TTC549 (cell line): ENCODE results near the gene SPG7.

Experiments used
- FAIRE-seq: peaks from 2 replicates; lab custom pipeline; 2012; peaks lifted over from hg19 to GRCh38; lab: Jason Lieb, UNC

Gene SPG7

GRCh38 chr16:89517128-89517527, 8.9 kb downstream of the SPG7 start:
- FAIRE-seq, result no peak

- FAIRE-seq, result no peak
Observed at GRCh38 chr16:89519881-89520280, 11.7 kb downstream of the SPG7 start.

GRCh38 chr16:89522287-89522686, 14.1 kb downstream of the SPG7 start:
- no peak for FAIRE-seq

- FAIRE-seq, result no peak
Observed at GRCh38 chr16:89523680-89524344, 15.6 kb downstream of the SPG7 start.

DNA sequence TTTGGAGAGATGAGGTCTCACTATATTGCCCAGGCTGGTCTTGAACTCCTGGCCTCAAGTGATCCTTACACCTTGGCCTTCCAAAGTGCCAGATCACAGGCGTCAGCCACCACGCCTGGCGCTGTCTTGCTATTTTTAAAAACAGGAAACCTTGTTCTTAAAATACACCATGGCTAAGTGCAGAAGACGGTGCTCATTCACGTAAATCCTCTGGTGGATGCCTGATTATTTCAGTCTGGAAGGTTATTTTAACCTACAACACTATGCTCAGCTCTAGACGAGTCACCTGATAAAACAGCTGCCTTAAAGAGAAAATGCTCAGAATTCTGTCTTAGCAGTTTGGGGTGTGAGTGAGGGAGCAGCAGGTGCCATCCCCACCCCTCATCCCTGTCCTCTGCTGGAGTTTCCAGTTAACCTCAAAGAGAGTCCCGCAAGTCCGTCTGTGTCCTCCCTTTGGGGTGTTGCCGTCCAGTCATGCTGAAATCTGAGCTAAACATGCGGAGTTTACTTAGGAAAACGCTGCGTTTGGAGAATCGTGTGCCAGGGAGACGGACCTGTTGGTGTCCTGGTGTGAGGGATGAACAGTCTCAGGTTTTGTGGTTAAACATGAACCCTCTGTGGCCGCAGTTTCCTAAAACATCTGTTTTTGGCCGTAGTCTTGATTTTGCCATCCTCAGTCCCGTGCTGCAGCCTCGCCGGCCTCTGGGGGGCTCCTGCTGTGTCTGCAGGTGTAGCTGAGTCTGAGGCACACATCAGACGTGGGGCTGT, 17.1 kb downstream of the SPG7 start:
- no peak for FAIRE-seq

DNA sequence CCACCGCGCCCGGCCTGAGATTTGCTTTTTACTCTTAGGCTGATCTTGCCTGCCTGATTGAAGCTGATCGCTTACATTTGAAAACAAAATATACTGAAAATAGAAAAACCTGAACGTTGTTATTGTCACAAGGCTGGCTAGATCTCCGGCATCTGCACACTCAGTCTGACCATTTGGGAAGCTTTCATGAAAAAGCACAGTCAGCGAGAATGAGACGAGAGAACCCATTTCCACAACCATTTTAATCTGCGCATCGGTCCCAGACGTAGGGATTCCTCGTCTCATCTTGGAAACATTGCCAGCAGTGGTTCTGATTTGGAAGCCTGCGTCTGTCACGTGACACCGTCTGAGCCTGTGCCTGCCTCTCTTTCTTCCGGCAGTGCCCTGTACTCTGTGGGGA, 20.9 kb downstream of the SPG7 start:
- FAIRE-seq, result no peak

DNA sequence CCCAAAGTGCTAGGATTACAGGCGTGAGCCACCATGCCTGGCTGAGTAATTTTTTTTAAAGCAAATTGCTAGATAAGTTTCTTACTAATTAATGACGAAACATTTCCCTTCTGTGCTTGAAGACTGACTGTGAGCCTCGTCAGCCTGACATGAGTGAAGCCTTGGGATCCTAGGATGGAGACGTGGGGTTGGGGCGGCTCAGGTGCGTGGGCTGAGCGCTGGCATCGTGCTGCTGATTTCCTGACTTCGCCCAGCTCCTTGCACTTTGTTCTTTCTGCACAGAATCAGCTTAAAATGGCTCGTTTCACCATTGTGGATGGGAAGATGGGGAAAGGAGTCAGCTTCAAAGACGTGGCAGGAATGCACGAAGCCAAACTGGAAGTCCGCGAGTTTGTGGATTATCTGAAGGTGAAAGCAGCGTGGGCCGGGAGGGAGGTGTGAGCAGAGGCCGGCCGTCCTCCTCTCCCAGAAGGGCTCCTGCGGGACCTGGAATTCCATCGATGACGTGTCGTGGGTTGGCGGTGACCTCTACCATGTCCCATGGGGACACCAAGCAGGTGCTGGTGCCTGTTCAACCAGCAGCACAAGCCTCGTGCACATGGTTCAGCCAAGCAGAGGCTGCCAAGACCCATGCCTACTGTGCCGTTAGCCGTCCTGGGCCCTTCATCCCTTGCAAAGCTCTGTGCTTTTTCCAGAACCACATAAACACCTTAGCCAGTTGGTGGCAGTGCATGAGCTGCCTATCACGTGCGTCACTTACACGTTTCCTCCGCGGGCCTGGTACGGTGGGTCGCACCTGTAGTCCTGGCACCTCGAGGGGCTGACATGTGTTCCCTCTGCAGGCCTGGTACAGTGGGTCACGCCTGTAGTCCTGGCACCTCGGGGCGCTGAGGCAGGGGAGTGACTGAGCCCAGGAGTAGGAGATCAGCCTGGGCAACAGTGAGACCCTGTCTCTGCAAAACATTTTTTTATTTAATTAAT, 22.5 kb downstream of the SPG7 start:
- FAIRE-seq, result no peak

GRCh38 chr16:89531821-89532526, 23.8 kb downstream of the SPG7 start:
- no peak for FAIRE-seq

DNA sequence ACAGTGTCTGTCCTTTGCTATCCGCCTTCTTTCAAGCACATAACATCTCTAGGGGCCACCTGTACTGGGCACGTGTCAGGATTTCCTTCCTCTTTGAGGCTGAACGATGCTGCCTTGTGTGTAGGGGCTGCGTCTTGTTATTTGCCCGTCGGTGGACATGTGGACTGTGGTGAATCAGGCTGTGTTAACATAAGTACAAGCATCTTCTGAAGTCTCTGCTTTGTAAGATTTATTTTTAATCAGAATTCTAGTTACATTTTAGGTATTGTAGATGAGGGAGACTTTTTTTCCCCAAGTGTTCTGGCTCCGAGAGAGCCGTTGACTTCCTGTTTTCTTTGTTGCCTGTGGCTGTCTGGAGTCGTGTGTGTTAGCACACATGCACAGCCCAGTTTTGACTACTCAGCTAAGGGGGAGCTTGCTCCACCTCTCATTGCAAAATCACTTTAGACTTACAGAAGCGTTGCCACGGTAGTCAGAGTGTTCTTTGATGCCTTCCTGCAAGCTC, 26.1 kb downstream of the SPG7 start:
- FAIRE-seq, result no peak

- no peak for FAIRE-seq
Observed at GRCh38 chr16:89536371-89536770, 28.2 kb downstream of the SPG7 start.

- no peak for FAIRE-seq
Observed at GRCh38 chr16:89536886-89537548, 28.8 kb downstream of the SPG7 start.

GRCh38 chr16:89537549-89537925, 29.3 kb downstream of the SPG7 start:
- FAIRE-seq, result no peak

DNA sequence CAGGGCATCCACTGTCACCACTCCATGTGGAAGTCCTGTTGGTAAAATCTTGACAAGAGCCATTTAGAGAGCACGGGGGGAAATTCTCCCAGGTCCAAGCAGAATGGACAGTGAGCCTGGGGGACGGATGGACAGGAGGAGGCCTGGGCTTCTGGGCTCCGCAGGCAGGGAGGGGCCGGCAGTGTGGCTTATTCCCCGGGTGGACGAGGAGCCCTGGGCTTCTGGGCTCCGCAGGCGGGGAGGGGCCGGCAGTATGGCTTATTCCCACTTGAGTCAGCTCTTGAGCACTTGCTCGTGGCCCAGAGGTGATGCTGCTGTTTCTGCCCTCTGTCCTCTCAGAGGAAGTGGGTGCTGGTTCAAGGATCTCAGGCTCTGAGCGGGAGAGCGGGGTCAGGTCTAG, 30.1 kb downstream of the SPG7 start:
- FAIRE-seq, result no peak

- no peak for FAIRE-seq
Observed at GRCh38 chr16:89540557-89540956, 32.4 kb downstream of the SPG7 start.

GRCh38 chr16:89541792-89542191, 33.6 kb downstream of the SPG7 start:
- FAIRE-seq, result no peak

GRCh38 chr16:89544113-89544512, 35.9 kb downstream of the SPG7 start:
- FAIRE-seq, result no peak

GRCh38 chr16:89544713-89545043, 36.5 kb downstream of the SPG7 start:
- FAIRE-seq, result no peak

- FAIRE-seq, result no peak
Observed at GRCh38 chr16:89545044-89545830, 37.0 kb downstream of the SPG7 start.

DNA sequence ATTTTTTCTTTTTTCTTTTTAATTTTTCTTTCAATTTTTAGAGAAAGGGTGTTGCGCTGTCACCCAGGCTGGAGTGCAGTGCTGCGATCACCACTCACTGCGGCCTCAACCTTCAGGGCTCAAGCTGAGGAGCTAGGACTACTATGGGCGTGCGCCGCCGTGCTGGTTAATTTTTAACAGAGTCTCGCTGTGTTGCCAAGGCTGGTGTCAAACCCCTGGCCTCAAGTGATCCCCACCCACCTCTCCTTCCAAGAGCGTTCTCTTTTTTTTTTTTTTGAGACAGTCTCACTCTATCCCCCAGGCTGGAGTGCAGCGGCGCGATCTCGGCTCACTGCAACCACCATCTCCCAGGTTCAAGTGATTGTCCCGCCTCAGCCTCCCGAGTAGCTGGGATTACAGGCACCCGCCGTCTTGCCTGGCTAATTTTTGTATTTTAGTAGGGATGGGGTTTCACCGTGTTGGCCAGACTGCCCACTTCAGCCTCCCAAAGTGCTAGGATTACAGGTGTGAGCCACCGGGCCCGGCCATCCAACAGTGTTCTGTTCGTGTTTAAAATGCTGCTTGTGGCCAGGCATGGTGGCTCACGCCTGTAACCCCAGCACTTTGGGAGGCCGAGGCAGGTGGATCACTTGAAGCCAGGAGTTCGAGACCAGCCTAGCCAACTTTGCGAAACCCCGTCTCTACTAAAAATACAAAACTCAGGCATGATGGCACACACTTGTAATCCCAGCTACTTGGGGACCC, 37.8 kb downstream of the SPG7 start:
- no peak for FAIRE-seq

DNA sequence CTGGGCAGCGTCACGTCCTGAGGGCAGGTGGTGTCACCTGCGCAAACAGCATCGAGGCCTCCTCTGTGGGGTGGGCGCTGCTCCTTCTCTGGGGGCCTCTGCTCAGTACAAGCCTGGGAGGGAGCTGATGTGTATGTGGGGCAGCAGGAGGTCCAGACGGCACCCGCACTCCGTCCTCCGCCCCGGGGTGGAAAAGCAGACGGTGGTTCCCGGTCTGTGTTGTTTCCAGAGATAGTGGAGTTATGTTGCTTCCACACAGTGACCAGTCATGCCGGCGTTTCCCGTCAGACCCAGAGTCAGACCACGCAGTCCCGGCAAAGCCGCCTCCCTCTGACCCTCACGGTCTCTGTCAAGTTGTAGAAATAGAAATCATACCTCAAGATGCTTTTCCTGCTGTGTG, 38.6 kb downstream of the SPG7 start:
- no peak for FAIRE-seq
